ENCODE results near the gene IRF2.

GRCh38 chr4:184355111-184355604 is 119.2 kb downstream of the IRF2 start:
- TF ChIP-seq CTCF (IDR thresholded peaks at IDR 0.05) (no peak), POLR2A (IDR thresholded peaks at IDR 0.05) (no peak)

Data from adrenal gland (tissue), 5 donors.